Colonic mucosa (tissue), 4 donors: ENCODE results near the gene SPOUT1. TPM values are rescaled to one million over a fixed set of nuclear protein-coding genes. Genes with fewer than 3 reads are reported as not detected.

ENCODE experiments used
- DNase-seq: peaks from one replicate; pipeline ENCODE4 v3.0.0-alpha.2; 2020
- H3K27ac ChIP-seq: fragments of 200-600 bp; one replicate; pipeline ENCODE4 v1.8.0; 2021
- H3K27me3 ChIP-seq: fragments of 200-600 bp; one replicate; pipeline ENCODE4 v1.8.0; 2021
- H3K36me3 ChIP-seq: fragments of 200-600 bp; one replicate; pipeline ENCODE4 v1.8.0; 2021
- H3K4me1 ChIP-seq: fragments of 200-600 bp; one replicate; pipeline ENCODE4 v1.8.0; 2021; ENCODE audit warnings: mild to moderate bottlenecking
- H3K4me3 ChIP-seq: fragments of 200-600 bp; one replicate; pipeline ENCODE4 v1.8.0; 2021
- H3K9ac ChIP-seq, 2 donors: one replicate each; pipeline ENCODE4 v1.7.0; 2013; ENCODE audit warnings: control low read depth in 2 of 2, low read depth in 2 of 2, low read length in 2 of 2
- H3K9me3 ChIP-seq: fragments of 200-600 bp; one replicate; pipeline ENCODE4 v1.8.0; 2021
- CTCF ChIP-seq: fragments of 200-600 bp; IDR thresholded peaks from one replicate; pipeline ENCODE4 v1.8.0; 2022; ENCODE audit warnings: antibody characterized with exemption, mild to moderate bottlenecking
- intact Hi-C: fragments of 100-400 bp; cut with DNase I; formaldehyde crosslinking; loops from one replicate; pipeline ENCODE4 v1.14.1; 2022
- total RNA-seq, 2 donors: library from RNA; stranded (reverse); fragmentation: NEBNext Ultra II Directional in 1 of 2; extraction: Animal tissue kit (Norgen Biotek cat#: 25700) in 1 of 2; gene quantifications; one replicate each; pipeline ENCODE4 v1.2.1, GENCODE V29; 2021
- donor health status: healthy.
- donor health status: DM: no; HTN: no; CAD: no.
- donor health status: DM: no; HTN: no; CAD: no.

The SPOUT1 gene
- total RNA-seq, 2 donors from 2014 or later, result 25.1 to 66.6 TPM

- H3K4me3 ChIP-seq, result no peak overlapping the region
- no peak for TF ChIP-seq CTCF
- no peak overlapping the region for H3K27ac ChIP-seq
- no peaks in the 10 kb centered on the region for H3K27me3 ChIP-seq
- intact Hi-C loops, result no loop called here
- H3K9ac ChIP-seq, result no peak overlapping the region
- peaks cover 4% of the 10 kb centered on the region for H3K36me3 ChIP-seq
- H3K9me3 ChIP-seq, result no peaks in the 10 kb centered on the region
- no peaks in the 10 kb centered on the region for H3K4me1 ChIP-seq
- DNase-seq, result no peak
Measured at GRCh38 chr9:128822407-128823042, 7.1 kb downstream of the SPOUT1 start.

DNA sequence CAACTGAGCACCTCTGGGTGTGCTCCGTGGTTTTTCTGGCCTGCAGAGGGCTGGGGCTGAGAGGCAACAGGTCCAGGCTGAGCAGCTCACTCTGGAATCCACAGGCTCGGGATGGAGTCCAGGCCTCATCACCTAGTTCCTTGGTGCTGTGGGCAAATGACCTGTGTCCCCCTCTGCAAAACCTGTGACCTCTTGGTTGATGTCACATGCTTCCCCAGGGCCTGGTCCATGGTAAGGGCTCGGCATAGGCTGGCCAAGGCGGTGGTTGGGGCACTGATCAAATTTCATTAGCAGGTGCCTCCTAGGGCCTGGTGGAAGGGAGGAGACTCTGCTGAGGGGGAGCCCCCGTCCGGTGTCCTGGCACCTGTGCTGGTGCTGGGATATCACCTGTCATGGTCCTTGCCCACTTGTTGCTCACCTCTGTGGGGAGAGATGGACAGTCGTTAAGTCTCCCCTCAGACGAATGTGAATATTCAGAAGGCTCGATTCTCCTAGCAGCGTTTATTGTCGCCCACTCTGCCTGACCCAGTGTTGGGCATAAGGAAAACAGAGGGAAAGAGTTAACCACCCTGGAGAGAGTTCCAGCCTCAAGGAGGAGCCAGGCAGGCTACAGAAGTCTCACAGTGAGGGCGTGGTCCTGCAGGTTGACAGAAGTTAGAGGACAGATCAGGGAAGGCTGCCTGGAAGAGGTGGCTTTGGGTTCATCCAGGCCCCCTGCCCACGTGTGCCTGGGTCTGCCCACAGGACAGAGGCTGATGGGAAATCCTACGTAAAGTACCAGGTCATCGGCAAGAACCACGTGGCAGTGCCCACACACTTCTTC is 7.8 kb downstream of the SPOUT1 start:
- peaks cover 4% of the 10 kb centered on the region for H3K36me3 ChIP-seq

GRCh38 chr9:128820665-128821583 is 8.7 kb downstream of the SPOUT1 start:
- Histone ChIP-seq H3K36me3 (no peaks in the 10 kb centered on the region), H3K9ac (no peak overlapping the region), H3K4me3 (no peak overlapping the region), H3K27ac (no peak overlapping the region), H3K27me3 (no peaks in the 10 kb centered on the region), H3K9me3 (no peaks in the 10 kb centered on the region), H3K4me1 (no peaks in the 10 kb centered on the region)
- intact Hi-C loops, result no loop called here
- TF ChIP-seq CTCF, result no peak
- no peak for DNase-seq

More for the DNA sequence above, 7.8 kb downstream of the SPOUT1 start:
- TF ChIP-seq CTCF, result no peak
- DNase-seq, result no peak
- Histone ChIP-seq H3K27ac (no peak overlapping the region), H3K9me3 (no peaks in the 10 kb centered on the region), H3K4me3 (no peak overlapping the region), H3K9ac (no peak overlapping the region), H3K4me1 (no peaks in the 10 kb centered on the region), H3K27me3 (no peaks in the 10 kb centered on the region)
- intact Hi-C loops, result no loop called here

GRCh38 chr9:128819716-128820664 is 9.6 kb downstream of the SPOUT1 start:
- Histone ChIP-seq H3K4me3 (no peak overlapping the region), H3K4me1 (no peaks in the 10 kb centered on the region), H3K27me3 (no peaks in the 10 kb centered on the region), H3K36me3 (no peaks in the 10 kb centered on the region), H3K9ac (no peak overlapping the region), H3K9me3 (no peaks in the 10 kb centered on the region), H3K27ac (no peak overlapping the region)
- intact Hi-C loops, result no loop called here
- no peak for TF ChIP-seq CTCF
- peak; percentile 44 for DNase-seq
